ENCODE measurements around the gene PRSS53.

Gene PRSS53

GRCh38 chr16:31067342-31067741, 21.4 kb downstream of the PRSS53 start:
- H2BK15ac ChIP-seq (replicated peaks; ENCODE audit: low read depth) = no peak overlapping the region
- H3K4me3 ChIP-seq (ENCODE audit: low read length) = no peak overlapping the region
- H3K18ac ChIP-seq (ENCODE audit: low read length) = no peak overlapping the region
- no peak overlapping the region for H3K4me2 ChIP-seq (ENCODE audit: low read length)
- H4K8ac ChIP-seq (ENCODE audit: low read depth, low read length) = no peak overlapping the region
- H3K36me3 ChIP-seq (ENCODE audit: control insufficient read depth, insufficient read depth, low read length) = peaks cover 2% of the 10 kb centered on the region
- no peak overlapping the region for H2BK5ac ChIP-seq (ENCODE audit: low read length)
- peaks cover 29% of the 10 kb centered on the region for H3K79me2 ChIP-seq (ENCODE audit: control insufficient read depth, insufficient read depth, low read length)
- no peaks in the 10 kb centered on the region for H3K27me3 ChIP-seq (ENCODE audit: insufficient read depth, low read length, poor library complexity)
- no peak overlapping the region for H3K4ac ChIP-seq (ENCODE audit: low read depth, low read length)
- peaks cover 23% of the 10 kb centered on the region for H3K79me1 ChIP-seq (ENCODE audit: low read length)
- H2AK5ac ChIP-seq (ENCODE audit: low read length) = no peak overlapping the region
- H2BK120ac ChIP-seq (ENCODE audit: low read depth, low read length) = no peak overlapping the region
- no CpG with 5 or more reads among the region's 3 CpGs for WGBS (ENCODE audit: extremely low coverage, insufficient coverage, low lambda C conversion rate)
- peaks cover 3% of the 10 kb centered on the region for H3K4me1 ChIP-seq (ENCODE audit: control insufficient read depth, low read depth, low read length)
- H3K27ac ChIP-seq (ENCODE audit: low read depth, low read length) = no peak overlapping the region
- H3K9ac ChIP-seq (ENCODE audit: low read length) = no peak overlapping the region
- no peak overlapping the region for H3K56ac ChIP-seq (ENCODE audit: low read length)
- H3K23ac ChIP-seq (ENCODE audit: low read length) = no peak overlapping the region
- H4K5ac ChIP-seq (ENCODE audit: low read length) = no peak overlapping the region
- no peak for DNase-seq

- Histone ChIP-seq H3K79me1 (ENCODE audit: low read length) (peaks cover 18% of the 10 kb centered on the region), H3K4ac (ENCODE audit: low read depth, low read length) (no peak overlapping the region), H3K79me2 (ENCODE audit: control insufficient read depth, insufficient read depth, low read length) (peaks cover 18% of the 10 kb centered on the region), H2BK120ac (ENCODE audit: low read depth, low read length) (no peak overlapping the region), H3K27me3 (ENCODE audit: insufficient read depth, low read length, poor library complexity) (no peaks in the 10 kb centered on the region), H3K56ac (ENCODE audit: low read length) (no peak overlapping the region), H3K4me3 (ENCODE audit: low read length) (no peak overlapping the region), H3K18ac (ENCODE audit: low read length) (no peak overlapping the region), H4K8ac (ENCODE audit: low read depth, low read length) (no peak overlapping the region), H3K4me2 (ENCODE audit: low read length) (no peak overlapping the region), H2BK15ac (replicated peaks; ENCODE audit: low read depth) (no peak overlapping the region), H3K36me3 (ENCODE audit: control insufficient read depth, insufficient read depth, low read length) (peaks cover 3% of the 10 kb centered on the region), H3K9ac (ENCODE audit: low read length) (no peak overlapping the region), H3K27ac (ENCODE audit: low read depth, low read length) (no peak overlapping the region), H3K4me1 (ENCODE audit: control insufficient read depth, low read depth, low read length) (no peaks in the 10 kb centered on the region), H4K5ac (ENCODE audit: low read length) (no peak overlapping the region), H2AK5ac (ENCODE audit: low read length) (no peak overlapping the region), H3K23ac (ENCODE audit: low read length) (no peak overlapping the region), H2BK5ac (ENCODE audit: low read length) (no peak overlapping the region)
- WGBS (ENCODE audit: extremely low coverage, insufficient coverage, low lambda C conversion rate) = no CpG with 5 or more reads among the region's 4 CpGs
- no peak for DNase-seq
Measured at GRCh38 chr16:31064882-31065461, 23.8 kb downstream of the PRSS53 start.

- no peak overlapping the region for H2BK120ac ChIP-seq (ENCODE audit: low read depth, low read length)
- no peak overlapping the region for H3K4me2 ChIP-seq (ENCODE audit: low read length)
- no peaks in the 10 kb centered on the region for H3K27me3 ChIP-seq (ENCODE audit: insufficient read depth, low read length, poor library complexity)
- peaks cover 15% of the 10 kb centered on the region for H3K79me2 ChIP-seq (ENCODE audit: control insufficient read depth, insufficient read depth, low read length)
- no peak overlapping the region for H3K4me3 ChIP-seq (ENCODE audit: low read length)
- no peaks in the 10 kb centered on the region for H3K4me1 ChIP-seq (ENCODE audit: control insufficient read depth, low read depth, low read length)
- no peak overlapping the region for H2BK5ac ChIP-seq (ENCODE audit: low read length)
- H3K4ac ChIP-seq (ENCODE audit: low read depth, low read length) = no peak overlapping the region
- H3K18ac ChIP-seq (ENCODE audit: low read length) = no peak overlapping the region
- peaks cover 3% of the 10 kb centered on the region for H3K36me3 ChIP-seq (ENCODE audit: control insufficient read depth, insufficient read depth, low read length)
- no CpG with 5 or more reads among the region's 56 CpGs for WGBS (ENCODE audit: extremely low coverage, insufficient coverage, low lambda C conversion rate)
- no peak overlapping the region for H2AK5ac ChIP-seq (ENCODE audit: low read length)
- H3K23ac ChIP-seq (ENCODE audit: low read length) = no peak overlapping the region
- H2BK15ac ChIP-seq (replicated peaks; ENCODE audit: low read depth) = no peak overlapping the region
- H3K9ac ChIP-seq (ENCODE audit: low read length) = no peak overlapping the region
- DNase-seq = no peak
- no peak overlapping the region for H3K27ac ChIP-seq (ENCODE audit: low read depth, low read length)
- no peak overlapping the region for H4K5ac ChIP-seq (ENCODE audit: low read length)
- H3K79me1 ChIP-seq (ENCODE audit: low read length) = peaks cover 17% of the 10 kb centered on the region
- H4K8ac ChIP-seq (ENCODE audit: low read depth, low read length) = no peak overlapping the region
- no peak overlapping the region for H3K56ac ChIP-seq (ENCODE audit: low read length)
Measured at GRCh38 chr16:31063843-31064611, 24.7 kb downstream of the PRSS53 start.

GRCh38 chr16:31063495-31063842, 25.3 kb downstream of the PRSS53 start:
- no peak overlapping the region for H3K4me2 ChIP-seq (ENCODE audit: low read length)
- peaks cover 12% of the 10 kb centered on the region for H3K79me2 ChIP-seq (ENCODE audit: control insufficient read depth, insufficient read depth, low read length)
- H2BK15ac ChIP-seq (replicated peaks; ENCODE audit: low read depth) = no peak overlapping the region
- H3K23ac ChIP-seq (ENCODE audit: low read length) = no peak overlapping the region
- no peak overlapping the region for H4K5ac ChIP-seq (ENCODE audit: low read length)
- H2BK120ac ChIP-seq (ENCODE audit: low read depth, low read length) = no peak overlapping the region
- H3K4ac ChIP-seq (ENCODE audit: low read depth, low read length) = no peak overlapping the region
- H3K4me3 ChIP-seq (ENCODE audit: low read length) = no peak overlapping the region
- no peak overlapping the region for H2BK5ac ChIP-seq (ENCODE audit: low read length)
- H3K27me3 ChIP-seq (ENCODE audit: insufficient read depth, low read length, poor library complexity) = no peaks in the 10 kb centered on the region
- no peaks in the 10 kb centered on the region for H3K4me1 ChIP-seq (ENCODE audit: control insufficient read depth, low read depth, low read length)
- H2AK5ac ChIP-seq (ENCODE audit: low read length) = no peak overlapping the region
- no peak overlapping the region for H3K27ac ChIP-seq (ENCODE audit: low read depth, low read length)
- H3K18ac ChIP-seq (ENCODE audit: low read length) = no peak overlapping the region
- no peak overlapping the region for H3K56ac ChIP-seq (ENCODE audit: low read length)
- no peak overlapping the region for H4K8ac ChIP-seq (ENCODE audit: low read depth, low read length)
- no CpG with 5 or more reads among the region's 9 CpGs for WGBS (ENCODE audit: extremely low coverage, insufficient coverage, low lambda C conversion rate)
- H3K9ac ChIP-seq (ENCODE audit: low read length) = no peak overlapping the region
- peak; percentile 25 for DNase-seq
- H3K36me3 ChIP-seq (ENCODE audit: control insufficient read depth, insufficient read depth, low read length) = peaks cover 3% of the 10 kb centered on the region
- peaks cover 14% of the 10 kb centered on the region for H3K79me1 ChIP-seq (ENCODE audit: low read length)

GRCh38 chr16:31061813-31062440, 26.8 kb downstream of the PRSS53 start:
- WGBS (ENCODE audit: extremely low coverage, insufficient coverage, low lambda C conversion rate) = no CpG with 5 or more reads among the region's 54 CpGs

More at GRCh38 chr16:31061813-31062440, 26.8 kb downstream of the PRSS53 start:
- Histone ChIP-seq H2BK120ac (ENCODE audit: low read depth, low read length) (no peak overlapping the region), H3K4ac (ENCODE audit: low read depth, low read length) (no peak overlapping the region), H3K4me2 (ENCODE audit: low read length) (no peak overlapping the region), H3K79me1 (ENCODE audit: low read length) (peaks cover 11% of the 10 kb centered on the region), H4K8ac (ENCODE audit: low read depth, low read length) (no peak overlapping the region), H3K79me2 (ENCODE audit: control insufficient read depth, insufficient read depth, low read length) (peaks cover 9% of the 10 kb centered on the region), H3K27me3 (ENCODE audit: insufficient read depth, low read length, poor library complexity) (no peaks in the 10 kb centered on the region), H3K4me1 (ENCODE audit: control insufficient read depth, low read depth, low read length) (no peaks in the 10 kb centered on the region), H2BK5ac (ENCODE audit: low read length) (no peak overlapping the region), H3K27ac (ENCODE audit: low read depth, low read length) (no peak overlapping the region), H2AK5ac (ENCODE audit: low read length) (no peak overlapping the region), H3K23ac (ENCODE audit: low read length) (no peak overlapping the region), H3K56ac (ENCODE audit: low read length) (no peak overlapping the region), H3K9ac (ENCODE audit: low read length) (no peak overlapping the region), H3K36me3 (ENCODE audit: control insufficient read depth, insufficient read depth, low read length) (peaks cover 3% of the 10 kb centered on the region), H3K4me3 (ENCODE audit: low read length) (no peak overlapping the region), H4K5ac (ENCODE audit: low read length) (no peak overlapping the region), H2BK15ac (replicated peaks; ENCODE audit: low read depth) (no peak overlapping the region), H3K18ac (ENCODE audit: low read length) (no peak overlapping the region)
- DNase-seq = no peak

Data from mesendoderm (in vitro differentiated cells).